GM12891 (cell line): Measurements from ENCODE around the gene URM1.

Experiments used
- POLR2A ChIP-seq: IDR thresholded peaks from 2 replicates; pipeline ENCODE4 v1.6.1; 2011; ENCODE audit warnings: low read depth, low read length, control low read depth
- POLR2AphosphoS5 ChIP-seq: IDR thresholded peaks from 2 replicates; pipeline ENCODE4 v1.6.1; 2011; ENCODE audit warnings: low read depth, low read length, control low read depth

DNA sequence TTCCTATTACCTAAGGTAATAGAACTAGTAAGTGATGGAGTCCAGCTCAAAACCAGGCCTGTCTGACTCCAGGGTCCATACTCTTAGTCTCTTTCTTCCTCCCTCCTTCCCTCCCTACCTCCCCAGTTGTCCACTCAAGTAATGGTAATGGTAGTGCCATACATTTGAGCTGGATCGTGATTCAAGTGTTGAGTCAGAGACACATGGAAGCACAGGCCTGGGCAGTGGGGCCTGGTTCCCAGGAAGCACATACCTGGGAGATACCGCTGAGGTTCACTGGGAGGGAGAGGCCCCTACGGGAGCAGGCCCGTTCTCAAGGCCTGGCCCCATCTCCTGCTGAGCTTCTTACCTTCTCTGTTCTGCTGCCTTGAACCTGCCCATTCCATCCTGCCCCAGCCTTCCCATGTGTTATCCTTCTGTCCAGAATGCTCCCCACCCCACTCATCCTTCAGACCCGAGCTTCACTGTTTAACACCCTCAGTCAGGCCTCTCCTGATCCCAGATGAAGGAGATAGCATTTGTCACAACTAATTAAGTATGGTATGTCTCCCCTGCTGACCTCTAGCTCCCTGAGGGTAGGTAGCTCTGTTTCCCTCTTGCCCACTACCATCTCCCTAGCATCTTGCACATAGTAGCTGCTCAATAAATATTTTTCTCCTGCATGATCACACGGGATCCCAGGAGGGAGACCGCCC lies 13.8 kb downstream of the URM1 start:
- no peak for TF ChIP-seq POLR2A
- TF ChIP-seq POLR2AphosphoS5 = no peak
